Ishikawa (cell line): ENCODE measurements around the gene JARID2.

ENCODE experiments used
- CEBPB ChIP-seq: IDR thresholded peaks from 2 replicates; pipeline ENCODE4 v1.6.1; 2012
- CREB1 ChIP-seq: IDR thresholded peaks from 2 replicates; pipeline ENCODE4 v1.6.1; 2012; ENCODE audit warnings: low read depth
- EGR1 ChIP-seq: IDR thresholded peaks from 2 replicates; pipeline ENCODE4 v1.6.1; 2012
- EP300 ChIP-seq: IDR thresholded peaks from 2 replicates; pipeline ENCODE4 v1.6.1; 2012; ENCODE audit warnings: borderline replicate concordance
- FOXM1 ChIP-seq: IDR thresholded peaks from 2 replicates; pipeline ENCODE4 v1.6.1; 2012; ENCODE audit warnings: low read depth, borderline replicate concordance
- NFIC ChIP-seq: IDR thresholded peaks from 2 replicates; pipeline ENCODE4 v1.6.1; 2012
- RAD21 ChIP-seq: IDR thresholded peaks from 2 replicates; pipeline ENCODE4 v1.6.1; 2012; ENCODE audit warnings: low read depth
- REST ChIP-seq: IDR thresholded peaks from 2 replicates; pipeline ENCODE4 v1.6.1; 2012; ENCODE audit warnings: low read depth, mild to moderate bottlenecking
- TAF1 ChIP-seq: IDR thresholded peaks from 2 replicates; pipeline ENCODE4 v1.6.1; 2012; ENCODE audit warnings: low read depth, mild to moderate bottlenecking
- TCF12 ChIP-seq: IDR thresholded peaks from 2 replicates; pipeline ENCODE4 v1.6.1; 2012; ENCODE audit warnings: low read depth
- TEAD4 ChIP-seq: IDR thresholded peaks from 2 replicates; pipeline ENCODE4 v1.6.1; 2012
- USF1 ChIP-seq: IDR thresholded peaks from 2 replicates; pipeline ENCODE4 v1.6.1; 2012
- YY1 ChIP-seq: IDR thresholded peaks from 2 replicates; pipeline ENCODE4 v1.6.1; 2012; ENCODE audit warnings: low read depth
- ZBTB7A ChIP-seq: IDR thresholded peaks from 2 replicates; pipeline ENCODE4 v1.6.1; 2012; ENCODE audit warnings: low read depth
- TF ChIP-seq, protein P1 (sequence below): IDR thresholded peaks from 2 replicates; pipeline ENCODE4 v1.6.1; 2012

Gene JARID2

DNA sequence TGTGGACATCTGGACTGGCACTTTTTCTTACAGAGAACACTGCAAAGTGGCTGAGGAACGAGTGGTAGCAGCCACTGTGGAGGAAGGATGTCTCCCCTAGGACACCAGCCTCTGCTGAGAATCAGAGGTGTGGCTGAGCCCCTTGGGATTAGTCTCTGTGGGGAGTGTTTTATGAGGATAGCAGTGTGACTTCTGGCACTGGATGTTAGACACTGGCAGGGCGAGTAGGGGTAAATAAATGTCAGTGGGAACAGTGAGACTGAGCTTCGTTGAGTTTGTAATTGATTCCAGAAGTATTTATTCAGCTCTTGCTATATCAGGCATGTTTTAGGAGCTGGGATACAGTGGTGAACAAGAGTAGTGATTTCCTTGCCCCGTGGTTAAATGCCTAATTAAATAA, 124.0 kb downstream of the JARID2 start:
- no peak for TF ChIP-seq REST
- no peak for TF ChIP-seq TEAD4
- no peak for TF ChIP-seq YY1
- TF ChIP-seq CREB1: no peak
- TF ChIP-seq NFIC: no peak
- no peak for TF ChIP-seq USF1

DNA sequence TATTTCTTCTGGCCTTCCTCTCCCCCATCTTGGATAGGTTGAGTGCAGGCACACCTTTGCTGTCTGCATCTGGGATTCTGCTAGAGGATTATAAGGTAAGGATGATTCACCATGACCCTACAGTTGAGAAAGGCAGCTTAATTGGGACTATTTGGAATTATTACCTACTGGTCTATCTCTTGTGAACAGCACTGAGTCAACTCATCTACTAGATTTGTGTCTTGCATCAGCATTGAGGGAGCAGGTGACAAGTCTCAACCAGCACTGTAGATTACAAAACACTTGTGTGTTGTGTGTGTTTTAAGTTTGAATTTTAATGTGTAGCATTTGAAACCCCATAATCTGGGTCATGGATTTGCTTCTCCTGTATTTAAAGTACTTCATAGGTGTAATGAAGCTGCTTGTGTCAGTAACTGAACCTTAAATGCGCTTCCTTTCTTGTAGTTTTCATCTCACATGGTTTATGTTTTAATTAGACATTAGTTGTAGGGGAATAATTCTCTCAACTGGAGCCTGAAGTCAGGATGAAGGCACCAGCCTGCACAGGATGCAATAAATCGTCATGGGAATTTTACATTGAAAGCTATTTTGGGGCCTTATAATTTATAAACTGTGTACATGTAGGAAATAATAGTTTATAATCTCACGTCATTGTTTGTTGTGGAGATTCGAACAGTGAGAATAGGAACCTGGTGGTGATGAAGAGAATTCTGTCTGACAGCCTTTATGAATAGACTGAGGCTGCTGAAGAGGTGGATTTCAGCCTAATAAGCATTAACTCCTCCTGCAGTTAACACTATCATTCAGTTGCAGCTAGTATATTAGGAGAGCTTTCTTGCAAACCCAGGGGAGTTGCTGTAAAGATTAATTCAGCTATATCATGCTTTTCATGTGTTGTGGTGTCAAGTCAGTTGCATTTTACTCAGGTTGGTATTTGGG, 125.1 kb downstream of the JARID2 start:
- TF ChIP-seq TEAD4 (no peak), ZBTB7A (no peak), YY1 (no peak)

- TF ChIP-seq EGR1: no peak
- no peak for TF ChIP-seq TEAD4
- no peak for TF ChIP-seq NFIC
- TF ChIP-seq YY1: no peak
- TF ChIP-seq REST: no peak
- TF ChIP-seq CEBPB: no peak
- TF ChIP-seq TCF12: no peak
- TF ChIP-seq CREB1: no peak
- no peak for TF ChIP-seq TAF1
- TF ChIP-seq USF1: no peak
- TF ChIP-seq FOXM1: no peak
Observed at GRCh38 chr6:15372932-15373331, 127.1 kb downstream of the JARID2 start.

DNA sequence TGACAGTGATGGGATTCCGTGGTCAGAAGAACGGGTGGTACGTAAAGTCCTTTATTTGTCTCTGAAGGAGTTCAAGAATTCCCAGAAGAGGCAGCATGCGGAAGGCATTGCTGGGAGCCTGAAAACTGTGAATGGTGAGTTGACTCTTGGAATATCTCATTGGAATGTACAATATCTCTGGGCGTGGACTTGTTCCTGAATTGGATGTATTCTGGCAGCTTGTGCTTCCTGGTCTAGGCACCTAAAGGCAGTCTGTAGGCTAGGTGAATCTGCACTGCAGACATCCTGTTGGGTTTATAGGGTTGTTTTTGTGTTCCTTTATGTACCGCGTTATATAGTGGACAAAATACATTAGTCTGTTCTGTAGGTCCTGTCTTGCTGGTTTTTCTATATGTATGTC, 128.2 kb downstream of the JARID2 start:
- TF ChIP-seq EGR1 (no peak), REST (no peak), YY1 (no peak), TEAD4 (no peak), FOXM1 (no peak), USF1 (no peak), TAF1 (no peak), CEBPB (no peak), CREB1 (no peak)
- TF ChIP-seq, protein P1, sequence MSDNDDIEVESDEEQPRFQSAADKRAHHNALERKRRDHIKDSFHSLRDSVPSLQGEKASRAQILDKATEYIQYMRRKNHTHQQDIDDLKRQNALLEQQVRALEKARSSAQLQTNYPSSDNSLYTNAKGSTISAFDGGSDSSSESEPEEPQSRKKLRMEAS: no peak

- TF ChIP-seq RAD21: no peak
- no peak for TF ChIP-seq TEAD4
- no peak for TF ChIP-seq USF1
- TF ChIP-seq YY1: no peak
- no peak for TF ChIP-seq TCF12
- TF ChIP-seq ZBTB7A: no peak
- no peak for TF ChIP-seq CEBPB
- TF ChIP-seq NFIC: no peak
- no peak for TF ChIP-seq FOXM1
- TF ChIP-seq EP300: no peak
- no peak for TF ChIP-seq REST
- TF ChIP-seq, protein P1: no peak
Observed at GRCh38 chr6:15375018-15375417, 129.1 kb downstream of the JARID2 start.
